GM18873 (cell line): ENCODE results near the gene GREM2.

Experiments used
- ATAC-seq: cut with Tn5 transposase; IDR thresholded peaks from one replicate; pipeline ENCODE4 v1.9.1; 2021; ENCODE audit warnings: mild to moderate bottlenecking, moderate library complexity, moderate number of reproducible peaks; ENCODE audit not compliant: unreplicated experiment, low FRiP score

Gene GREM2

GRCh38 chr1:240465531-240465940 is 146.4 kb downstream of the GREM2 start:
- no peak for ATAC-seq

GRCh38 chr1:240464099-240464498 is 147.9 kb downstream of the GREM2 start:
- no peak for ATAC-seq

GRCh38 chr1:240462766-240463395 is 149.1 kb downstream of the GREM2 start:
- no peak for ATAC-seq

GRCh38 chr1:240462277-240462676 is 149.7 kb downstream of the GREM2 start:
- no peak for ATAC-seq

GRCh38 chr1:240457203-240457602 is 154.8 kb downstream of the GREM2 start:
- ATAC-seq = no peak

GRCh38 chr1:240455228-240455821 is 156.6 kb downstream of the GREM2 start:
- no peak for ATAC-seq

GRCh38 chr1:240445369-240445768 is 166.6 kb downstream of the GREM2 start:
- no peak for ATAC-seq

GRCh38 chr1:240441669-240442068 is 170.3 kb downstream of the GREM2 start:
- ATAC-seq = no peak
